ENCODE data around the gene SNRPB. TPM values are rescaled to one million over a fixed set of nuclear protein-coding genes. Genes with fewer than 3 reads are reported as not detected.

The SNRPB gene
- total RNA-seq, 1 experiment from 2014 or later, result 532 TPM

GRCh38 chr20:2473516-2473915 is 2.9 kb upstream of the SNRPB start:
- no peak overlapping the region for H3K27ac Mint-ChIP-seq (ENCODE audit: unreplicated experiment)
- H3K9me3 ChIP-seq, result no peaks in the 10 kb centered on the region
- H3K9me3 Mint-ChIP-seq (ENCODE audit: unreplicated experiment), result no peaks in the 10 kb centered on the region
- BruUV-seq (replicated peaks), result no TSS peak
- ChIA-PET CTCF (interaction anchor here (0.7 kb wide), 1 partner anchor 36 kb away, joined by 3 read pairs; no protein-coding TSS in a partner anchor), POLR2A (no interaction called here)
- H3K4me3 Mint-ChIP-seq (ENCODE audit: unreplicated experiment), result no peak overlapping the region
- peaks cover 6% of the 10 kb centered on the region for H3K4me1 Mint-ChIP-seq (ENCODE audit: low read depth, unreplicated experiment)
- no peak for DNase-seq
- intact Hi-C loops (cut with micrococcal nuclease; ENCODE audit: unreplicated experiment), result no loop called here
- H3K36me3 ChIP-seq (ENCODE audit: control insufficient read depth, insufficient read depth, low read length), result no peaks in the 10 kb centered on the region
- no peaks in the 10 kb centered on the region for H3K27me3 ChIP-seq (replicated peaks; ENCODE audit: control insufficient read depth, insufficient read depth, low read length)
- TF ChIP-seq, protein P1, sequence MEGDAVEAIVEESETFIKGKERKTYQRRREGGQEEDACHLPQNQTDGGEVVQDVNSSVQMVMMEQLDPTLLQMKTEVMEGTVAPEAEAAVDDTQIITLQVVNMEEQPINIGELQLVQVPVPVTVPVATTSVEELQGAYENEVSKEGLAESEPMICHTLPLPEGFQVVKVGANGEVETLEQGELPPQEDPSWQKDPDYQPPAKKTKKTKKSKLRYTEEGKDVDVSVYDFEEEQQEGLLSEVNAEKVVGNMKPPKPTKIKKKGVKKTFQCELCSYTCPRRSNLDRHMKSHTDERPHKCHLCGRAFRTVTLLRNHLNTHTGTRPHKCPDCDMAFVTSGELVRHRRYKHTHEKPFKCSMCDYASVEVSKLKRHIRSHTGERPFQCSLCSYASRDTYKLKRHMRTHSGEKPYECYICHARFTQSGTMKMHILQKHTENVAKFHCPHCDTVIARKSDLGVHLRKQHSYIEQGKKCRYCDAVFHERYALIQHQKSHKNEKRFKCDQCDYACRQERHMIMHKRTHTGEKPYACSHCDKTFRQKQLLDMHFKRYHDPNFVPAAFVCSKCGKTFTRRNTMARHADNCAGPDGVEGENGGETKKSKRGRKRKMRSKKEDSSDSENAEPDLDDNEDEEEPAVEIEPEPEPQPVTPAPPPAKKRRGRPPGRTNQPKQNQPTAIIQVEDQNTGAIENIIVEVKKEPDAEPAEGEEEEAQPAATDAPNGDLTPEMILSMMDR (IDR thresholded peaks at IDR 0.05; ENCODE audit: insufficient read depth in 1 of 2, low read depth in 1 of 2, low read length in 1 of 2, severe bottlenecking in 1 of 2, unreplicated experiment in 1 of 2), result no peak
- peaks cover 8% of the 10 kb centered on the region for H3K4me1 ChIP-seq
- H3K27me3 Mint-ChIP-seq (ENCODE audit: insufficient read depth, unreplicated experiment), result no peaks in the 10 kb centered on the region
- H3K36me3 Mint-ChIP-seq (ENCODE audit: insufficient read depth, unreplicated experiment), result peaks cover 24% of the 10 kb centered on the region
- H3K4me3 ChIP-seq (ENCODE audit: low read depth, low read length), result no peak overlapping the region

DNA sequence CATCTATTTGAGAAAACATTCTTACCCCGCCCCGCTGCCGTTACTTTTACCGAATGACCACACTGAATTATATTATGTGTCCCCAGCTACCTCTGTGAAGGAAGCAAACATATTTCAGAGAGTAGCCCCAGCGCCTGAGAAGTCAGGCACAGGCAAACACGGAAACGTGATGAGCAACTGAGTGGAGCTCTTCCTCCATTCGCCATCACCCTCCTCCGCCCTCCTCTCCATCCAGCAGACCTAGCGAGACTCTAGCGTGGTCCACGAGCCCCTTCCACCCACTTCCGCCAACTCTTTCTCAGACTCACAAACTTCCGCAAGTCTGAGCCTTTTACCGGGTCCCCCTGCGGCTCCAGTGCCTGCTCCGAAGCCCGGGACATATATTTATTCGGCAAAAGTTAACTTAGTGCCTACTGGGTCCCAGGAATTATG is 582 bp downstream of the SNRPB start:
- ChIA-PET CTCF (interaction anchor here (0.8 to 1.3 kb wide), 6 partner anchors 14 to 263 kb away, joined by 3 to 7 read pairs (median 6); no protein-coding TSS in a partner anchor), POLR2A (interaction anchor here (0.6 to 1.7 kb wide), 9 partner anchors 10 to 1478 kb away, joined by 3 to 13 read pairs (median 6); partner anchors contain the start of genes IDH3B, NOP56 and ZNF343)
- Histone ChIP-seq H3K27me3 (replicated peaks; ENCODE audit: control insufficient read depth, insufficient read depth, low read length) (no peaks in the 10 kb centered on the region), H3K9me3 (no peaks in the 10 kb centered on the region), H3K4me1 (peaks cover 11% of the 10 kb centered on the region), H3K4me3 (ENCODE audit: low read depth, low read length) (peak overlapping the region; percentile 73), H3K36me3 (ENCODE audit: control insufficient read depth, insufficient read depth, low read length) (no peaks in the 10 kb centered on the region)
- TF ChIP-seq, protein P1 (IDR thresholded peaks at IDR 0.05; ENCODE audit: insufficient read depth in 1 of 2, low read depth in 1 of 2, low read length in 1 of 2, severe bottlenecking in 1 of 2, unreplicated experiment in 1 of 2), result no peak
- Mint-ChIP-seq H3K27me3 (ENCODE audit: insufficient read depth, unreplicated experiment) (no peaks in the 10 kb centered on the region), H3K4me3 (ENCODE audit: unreplicated experiment) (peak overlapping the region; percentile 79), H3K9me3 (ENCODE audit: unreplicated experiment) (no peaks in the 10 kb centered on the region), H3K4me1 (ENCODE audit: low read depth, unreplicated experiment) (peaks cover 14% of the 10 kb centered on the region), H3K36me3 (ENCODE audit: insufficient read depth, unreplicated experiment) (peaks cover 59% of the 10 kb centered on the region), H3K27ac (ENCODE audit: unreplicated experiment) (peak overlapping the region; percentile 99)
- no TSS peak for BruUV-seq (replicated peaks)
- peak; percentile 52 to 55 for DNase-seq
- intact Hi-C loops (cut with micrococcal nuclease; ENCODE audit: unreplicated experiment), result loop anchor here (2.0 kb wide), 1 partner anchor 39 kb away; the partner anchor contains the start of gene ZNF343

GRCh38 chr20:2468581-2469407 is 1.8 kb downstream of the SNRPB start:
- CTCF ChIA-PET, result no interaction called here
- intact Hi-C loops (cut with micrococcal nuclease; ENCODE audit: unreplicated experiment), result no loop called here
- no TSS peak for BruUV-seq (replicated peaks)

More at GRCh38 chr20:2468581-2469407, 1.8 kb downstream of the SNRPB start:
- no peak overlapping the region for H3K27ac Mint-ChIP-seq (ENCODE audit: unreplicated experiment)
- H3K4me1 Mint-ChIP-seq (ENCODE audit: low read depth, unreplicated experiment), result peaks cover 14% of the 10 kb centered on the region
- no peaks in the 10 kb centered on the region for H3K9me3 ChIP-seq
- TF ChIP-seq, protein P1 (IDR thresholded peaks at IDR 0.05; ENCODE audit: insufficient read depth in 1 of 2, low read depth in 1 of 2, low read length in 1 of 2, severe bottlenecking in 1 of 2, unreplicated experiment in 1 of 2), result no peak
- H3K36me3 Mint-ChIP-seq (ENCODE audit: insufficient read depth, unreplicated experiment), result peaks cover 72% of the 10 kb centered on the region
- H3K4me3 ChIP-seq (ENCODE audit: low read depth, low read length), result peak overlapping the region; percentile 73
- H3K27me3 ChIP-seq (replicated peaks; ENCODE audit: control insufficient read depth, insufficient read depth, low read length), result no peaks in the 10 kb centered on the region
- no peaks in the 10 kb centered on the region for H3K9me3 Mint-ChIP-seq (ENCODE audit: unreplicated experiment)
- H3K4me3 Mint-ChIP-seq (ENCODE audit: unreplicated experiment), result peak overlapping the region; percentile 79
- DNase-seq, result no peak
- peaks cover 16% of the 10 kb centered on the region for H3K4me1 ChIP-seq
- peaks cover 1% of the 10 kb centered on the region; the same call in 1 of the 2 replicates for H3K36me3 ChIP-seq (ENCODE audit: control insufficient read depth, insufficient read depth, low read length)
- H3K27me3 Mint-ChIP-seq (ENCODE audit: insufficient read depth, unreplicated experiment), result no peaks in the 10 kb centered on the region
- POLR2A ChIA-PET, result interaction anchor here (1.2 kb wide), 1 partner anchor 11 kb away, joined by 13 read pairs; no protein-coding TSS in a partner anchor

All from Caco-2 (cell line).